Measurements from ENCODE around the gene NAV3. TPM values are rescaled to one million over a fixed set of nuclear protein-coding genes. Genes with fewer than 3 reads are reported as not detected.

The NAV3 gene
- polyA plus RNA-seq, 3 donors = 0.11 TPM; not detected in 2

DNA sequence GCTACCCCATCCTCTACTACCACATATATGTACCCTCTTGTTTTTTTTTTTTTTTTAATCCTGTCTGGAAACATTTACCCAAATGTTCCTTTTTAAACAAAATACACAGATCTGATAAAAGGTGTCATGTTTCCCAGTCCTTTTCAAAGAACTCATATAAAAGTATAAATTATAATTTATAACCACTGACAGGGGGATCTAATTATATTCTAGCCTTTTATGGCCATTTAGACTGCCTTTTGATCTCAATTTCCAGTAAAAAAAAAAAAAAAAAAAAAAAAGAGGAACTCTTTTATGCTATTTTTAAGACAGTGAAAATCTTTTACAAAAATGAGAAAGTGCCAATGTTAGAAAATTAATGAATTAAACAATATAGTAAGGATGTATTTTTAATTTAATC is 65.0 kb downstream of the NAV3 start:
- no peak for TF ChIP-seq CTCF (IDR thresholded peaks at IDR 0.05)
- Histone ChIP-seq H3K27me3 (ENCODE audit: control insufficient read depth in 2 of 2, insufficient read depth in 2 of 2, low read length in 2 of 2) (no peaks in the 10 kb centered on the region), H3K4me3 (replicated peaks in 1 of 3; ENCODE audit: low read depth in 2 of 3, low read length in 3 of 3) (no peak overlapping the region), H3K4me2 (replicated peaks; ENCODE audit: extremely low read depth, low read length, poor library complexity, severe bottlenecking) (no peak overlapping the region), H3K9me3 (replicated peaks in 1 of 2; ENCODE audit: control insufficient read depth in 1 of 2, insufficient read depth in 1 of 2, low read length in 2 of 2) (no peaks in the 10 kb centered on the region), H3K79me2 (ENCODE audit: insufficient read depth, low read length) (no peaks in the 10 kb centered on the region), H3K27ac (ENCODE audit: low read depth in 1 of 2, low read length in 2 of 2) (no peak overlapping the region), H3K4me1 (ENCODE audit: control insufficient read depth in 1 of 2, insufficient read depth in 2 of 2, low read length in 2 of 2) (no peaks in the 10 kb centered on the region), H4K20me1 (ENCODE audit: insufficient read depth, low read length) (no peaks in the 10 kb centered on the region), H2AFZ (ENCODE audit: insufficient read depth, low read depth, low read length, poor library complexity, severe bottlenecking) (no peak overlapping the region), H3K9ac (ENCODE audit: insufficient read depth, low read length, poor library complexity, severe bottlenecking) (no peak overlapping the region), H3K36me3 (replicated peaks in 1 of 2; ENCODE audit: control insufficient read depth in 1 of 2, insufficient read depth in 2 of 2, low read length in 2 of 2) (no peaks in the 10 kb centered on the region)
- H3K27ac Mint-ChIP-seq = no peak overlapping the region
- H3K4me1 Mint-ChIP-seq = no peaks in the 10 kb centered on the region
- intact Hi-C loops (cut with micrococcal nuclease) = no loop called here
- H3K27me3 Mint-ChIP-seq (ENCODE audit: low read depth in 3 of 3) = peaks cover 0 to 2% (median 1%) of the 10 kb centered on the region in 3 donors
- no peak for DNase-seq
- no peak overlapping the region for H3K4me3 Mint-ChIP-seq
- H3K36me3 Mint-ChIP-seq = no peaks in the 10 kb centered on the region
- peaks cover 0 to 4% (median 0%) of the 10 kb centered on the region in 7 donors for H3K9me3 Mint-ChIP-seq

DNA sequence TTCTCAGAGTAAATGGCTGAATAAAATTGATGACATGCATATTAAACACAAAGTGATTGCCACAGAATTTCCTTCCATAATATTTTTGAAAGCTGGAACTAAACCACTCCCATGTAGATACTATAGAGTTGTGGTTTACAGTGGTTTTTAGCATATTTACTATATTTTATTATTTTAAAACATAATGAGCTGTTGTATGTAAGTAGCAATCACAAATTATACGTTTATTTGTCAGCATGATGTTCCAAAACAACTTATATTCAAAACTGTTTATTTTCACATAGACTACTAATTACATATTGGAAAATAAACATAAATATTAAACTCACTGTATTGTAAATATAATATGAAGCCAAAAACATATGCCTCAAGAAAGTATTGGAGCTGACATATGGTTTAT is 77.2 kb downstream of the NAV3 start:
- Histone ChIP-seq H3K9ac (ENCODE audit: insufficient read depth, low read length, poor library complexity, severe bottlenecking) (no peak overlapping the region), H3K4me2 (replicated peaks; ENCODE audit: extremely low read depth, low read length, poor library complexity, severe bottlenecking) (no peak overlapping the region), H3K4me3 (replicated peaks in 1 of 3; ENCODE audit: low read depth in 2 of 3, low read length in 3 of 3) (no peak overlapping the region), H3K27ac (ENCODE audit: low read depth in 1 of 2, low read length in 2 of 2) (no peak overlapping the region), H3K79me2 (ENCODE audit: insufficient read depth, low read length) (no peaks in the 10 kb centered on the region), H4K20me1 (ENCODE audit: insufficient read depth, low read length) (no peaks in the 10 kb centered on the region), H3K27me3 (ENCODE audit: control insufficient read depth in 2 of 2, insufficient read depth in 2 of 2, low read length in 2 of 2) (no peaks in the 10 kb centered on the region), H3K4me1 (ENCODE audit: control insufficient read depth in 1 of 2, insufficient read depth in 2 of 2, low read length in 2 of 2) (no peaks in the 10 kb centered on the region), H3K9me3 (replicated peaks in 1 of 2; ENCODE audit: control insufficient read depth in 1 of 2, insufficient read depth in 1 of 2, low read length in 2 of 2) (no peaks in the 10 kb centered on the region), H3K36me3 (replicated peaks in 1 of 2; ENCODE audit: control insufficient read depth in 1 of 2, insufficient read depth in 2 of 2, low read length in 2 of 2) (no peaks in the 10 kb centered on the region), H2AFZ (ENCODE audit: insufficient read depth, low read depth, low read length, poor library complexity, severe bottlenecking) (no peak overlapping the region)
- no CpG with 5 or more reads among the region's 1 CpG for WGBS (ENCODE audit: insufficient coverage)
- intact Hi-C loops (cut with micrococcal nuclease) = no loop called here
- TF ChIP-seq CTCF (IDR thresholded peaks at IDR 0.05) = no peak
- Mint-ChIP-seq H3K36me3 (no peaks in the 10 kb centered on the region), H3K27me3 (ENCODE audit: low read depth in 3 of 3) (peaks cover 0 to 1% (median 0%) of the 10 kb centered on the region in 3 donors), H3K9me3 (peaks cover 0 to 2% (median 2%) of the 10 kb centered on the region in 7 donors), H3K4me1 (no peaks in the 10 kb centered on the region), H3K27ac (no peak overlapping the region), H3K4me3 (no peak overlapping the region)
- DNase-seq = no peak

All from CD14-positive monocyte (primary cell).